ENCODE results near the gene HOOK1.

HOOK1 gene

DNA sequence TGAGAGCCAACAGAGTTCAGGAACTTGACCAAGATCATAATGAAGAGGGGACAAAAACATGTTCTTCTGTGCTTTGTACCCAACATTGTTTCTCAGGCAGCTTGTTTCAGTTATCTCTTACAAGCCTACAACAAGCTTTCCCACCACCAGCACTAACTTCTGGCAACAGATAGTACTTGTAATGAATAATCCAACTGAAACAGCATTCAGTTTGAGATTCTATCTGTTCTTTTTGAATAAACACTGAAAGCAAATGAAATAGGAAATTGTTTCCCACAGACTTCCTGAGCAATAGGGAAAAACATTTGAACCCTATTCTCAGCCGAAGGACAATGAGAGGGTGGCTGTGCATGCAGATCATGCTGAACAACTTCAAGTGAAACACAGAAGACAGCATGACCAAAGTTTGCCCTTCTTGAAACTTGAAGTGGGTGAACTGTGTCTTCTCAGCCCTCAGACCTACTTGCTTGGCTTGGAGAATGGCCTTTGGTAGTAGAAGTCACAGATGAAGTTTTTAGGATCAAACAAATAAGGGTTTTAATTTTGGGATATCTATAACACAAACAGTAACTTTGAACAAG is 11.2 kb upstream of the HOOK1 start:
- H3K9ac ChIP-seq (ENCODE audit: low read length) = no peak overlapping the region
- H4K20me1 ChIP-seq (ENCODE audit: low read depth, low read length) = no peaks in the 10 kb centered on the region
- no peaks in the 10 kb centered on the region for H3F3A ChIP-seq (ENCODE audit: insufficient read depth)
- no peaks in the 10 kb centered on the region for H3K27me3 ChIP-seq (ENCODE audit: low read length)
- no peak overlapping the region for H3K4me2 ChIP-seq (ENCODE audit: low read depth, low read length, poor library complexity, severe bottlenecking)
- H3K9me3 ChIP-seq (ENCODE audit: insufficient read depth, low read length) = no peaks in the 10 kb centered on the region
- no peak overlapping the region for H2AFZ ChIP-seq (ENCODE audit: low read depth, low read length, severe bottlenecking)
- no peaks in the 10 kb centered on the region for H3K36me3 ChIP-seq (ENCODE audit: low read length)
- no peak overlapping the region for H3K4me3 ChIP-seq (ENCODE audit: insufficient read depth, low read length, poor library complexity, severe bottlenecking)
- H3K79me2 ChIP-seq (ENCODE audit: insufficient read depth, low read length) = no peaks in the 10 kb centered on the region
- H3K9me2 ChIP-seq (replicated peaks; ENCODE audit: insufficient read depth, low read length) = no peaks in the 10 kb centered on the region
- H3K27ac ChIP-seq (ENCODE audit: low read depth, low read length) = no peak overlapping the region
- TF ChIP-seq, protein P1, sequence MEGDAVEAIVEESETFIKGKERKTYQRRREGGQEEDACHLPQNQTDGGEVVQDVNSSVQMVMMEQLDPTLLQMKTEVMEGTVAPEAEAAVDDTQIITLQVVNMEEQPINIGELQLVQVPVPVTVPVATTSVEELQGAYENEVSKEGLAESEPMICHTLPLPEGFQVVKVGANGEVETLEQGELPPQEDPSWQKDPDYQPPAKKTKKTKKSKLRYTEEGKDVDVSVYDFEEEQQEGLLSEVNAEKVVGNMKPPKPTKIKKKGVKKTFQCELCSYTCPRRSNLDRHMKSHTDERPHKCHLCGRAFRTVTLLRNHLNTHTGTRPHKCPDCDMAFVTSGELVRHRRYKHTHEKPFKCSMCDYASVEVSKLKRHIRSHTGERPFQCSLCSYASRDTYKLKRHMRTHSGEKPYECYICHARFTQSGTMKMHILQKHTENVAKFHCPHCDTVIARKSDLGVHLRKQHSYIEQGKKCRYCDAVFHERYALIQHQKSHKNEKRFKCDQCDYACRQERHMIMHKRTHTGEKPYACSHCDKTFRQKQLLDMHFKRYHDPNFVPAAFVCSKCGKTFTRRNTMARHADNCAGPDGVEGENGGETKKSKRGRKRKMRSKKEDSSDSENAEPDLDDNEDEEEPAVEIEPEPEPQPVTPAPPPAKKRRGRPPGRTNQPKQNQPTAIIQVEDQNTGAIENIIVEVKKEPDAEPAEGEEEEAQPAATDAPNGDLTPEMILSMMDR (IDR thresholded peaks at IDR 0.05; ENCODE audit: insufficient read depth, low read length, poor library complexity, severe bottlenecking) = no peak
- TF ChIP-seq EZH2phosphoT487 (conservative IDR thresholded peaks at IDR 0.05; ENCODE audit: low read length) = no peak

- no peaks in the 10 kb centered on the region for H4K20me1 ChIP-seq (ENCODE audit: low read depth, low read length)
- H3K9me3 ChIP-seq (ENCODE audit: insufficient read depth, low read length) = no peaks in the 10 kb centered on the region
These were observed 10.4 kb upstream of the HOOK1 start for GRCh38 chr1:59804301-59804700.

DNA sequence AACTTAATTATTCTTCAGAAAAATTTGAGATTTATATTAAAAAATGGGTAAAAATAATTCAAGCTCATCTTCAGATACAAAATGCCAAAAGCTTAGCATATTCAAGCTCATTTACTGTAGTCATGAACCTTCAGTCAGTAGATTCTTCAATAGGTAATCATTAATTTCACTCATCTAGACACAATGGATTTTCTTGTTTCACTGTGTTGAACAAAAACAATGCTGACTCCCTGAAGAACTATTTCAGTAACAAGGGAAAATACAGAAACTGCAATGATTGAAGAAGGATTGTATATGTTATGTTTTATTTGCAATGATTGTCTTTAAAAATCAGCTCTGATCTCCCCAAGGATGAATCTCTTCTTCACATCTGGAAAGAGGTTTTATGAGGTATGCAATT is 9.2 kb upstream of the HOOK1 start:
- H3K27ac ChIP-seq (ENCODE audit: low read depth, low read length) = no peak overlapping the region
- H2AFZ ChIP-seq (ENCODE audit: low read depth, low read length, severe bottlenecking) = no peak overlapping the region
- no peaks in the 10 kb centered on the region for H3K9me2 ChIP-seq (replicated peaks; ENCODE audit: insufficient read depth, low read length)
- no peak for TF ChIP-seq EZH2phosphoT487 (conservative IDR thresholded peaks at IDR 0.05; ENCODE audit: low read length)
- TF ChIP-seq, protein P1 (IDR thresholded peaks at IDR 0.05; ENCODE audit: insufficient read depth, low read length, poor library complexity, severe bottlenecking) = no peak
- no peaks in the 10 kb centered on the region for H3K27me3 ChIP-seq (ENCODE audit: low read length)
- no peak overlapping the region for H3K4me3 ChIP-seq (ENCODE audit: insufficient read depth, low read length, poor library complexity, severe bottlenecking)
- no peaks in the 10 kb centered on the region for H3K36me3 ChIP-seq (ENCODE audit: low read length)
- H3F3A ChIP-seq (ENCODE audit: insufficient read depth) = no peaks in the 10 kb centered on the region
- H3K4me2 ChIP-seq (ENCODE audit: low read depth, low read length, poor library complexity, severe bottlenecking) = no peak overlapping the region
- no peaks in the 10 kb centered on the region for H3K9me3 ChIP-seq (ENCODE audit: insufficient read depth, low read length)
- H3K79me2 ChIP-seq (ENCODE audit: insufficient read depth, low read length) = no peaks in the 10 kb centered on the region
- H3K9ac ChIP-seq (ENCODE audit: low read length) = no peak overlapping the region
- no peaks in the 10 kb centered on the region for H4K20me1 ChIP-seq (ENCODE audit: low read depth, low read length)

More at GRCh38 chr1:59804301-59804700, 10.4 kb upstream of the HOOK1 start:
- Histone ChIP-seq H3K36me3 (ENCODE audit: low read length) (no peaks in the 10 kb centered on the region), H3K4me2 (ENCODE audit: low read depth, low read length, poor library complexity, severe bottlenecking) (no peak overlapping the region), H3F3A (ENCODE audit: insufficient read depth) (no peaks in the 10 kb centered on the region), H2AFZ (ENCODE audit: low read depth, low read length, severe bottlenecking) (no peak overlapping the region), H3K4me3 (ENCODE audit: insufficient read depth, low read length, poor library complexity, severe bottlenecking) (no peak overlapping the region), H3K79me2 (ENCODE audit: insufficient read depth, low read length) (no peaks in the 10 kb centered on the region), H3K9me2 (replicated peaks; ENCODE audit: insufficient read depth, low read length) (no peaks in the 10 kb centered on the region), H3K27me3 (ENCODE audit: low read length) (no peaks in the 10 kb centered on the region), H3K27ac (ENCODE audit: low read depth, low read length) (no peak overlapping the region), H3K9ac (ENCODE audit: low read length) (no peak overlapping the region)
- TF ChIP-seq, protein P1 (IDR thresholded peaks at IDR 0.05; ENCODE audit: insufficient read depth, low read length, poor library complexity, severe bottlenecking) = no peak
- TF ChIP-seq EZH2phosphoT487 (conservative IDR thresholded peaks at IDR 0.05; ENCODE audit: low read length) = no peak
